HG03159 (cell line): Measurements from ENCODE around the gene TBC1D21.

Source experiments
- ATAC-seq: cut with Tn5 transposase; IDR thresholded peaks from one replicate; pipeline ENCODE4 v1.9.1; 2021; ENCODE audit warnings: mild to moderate bottlenecking, moderate library complexity; ENCODE audit not compliant: unreplicated experiment

Gene TBC1D21

GRCh38 chr15:73873456-73873855, at the start of gene TBC1D21:
TBC1D21 (plus strand) TSS chr15:73873564; CDS start chr15:73873710, 146 bp downstream.
- ATAC-seq = no peak

GRCh38 chr15:73826711-73827251, 46.6 kb upstream of the TBC1D21 start:
- no peak for ATAC-seq

DNA sequence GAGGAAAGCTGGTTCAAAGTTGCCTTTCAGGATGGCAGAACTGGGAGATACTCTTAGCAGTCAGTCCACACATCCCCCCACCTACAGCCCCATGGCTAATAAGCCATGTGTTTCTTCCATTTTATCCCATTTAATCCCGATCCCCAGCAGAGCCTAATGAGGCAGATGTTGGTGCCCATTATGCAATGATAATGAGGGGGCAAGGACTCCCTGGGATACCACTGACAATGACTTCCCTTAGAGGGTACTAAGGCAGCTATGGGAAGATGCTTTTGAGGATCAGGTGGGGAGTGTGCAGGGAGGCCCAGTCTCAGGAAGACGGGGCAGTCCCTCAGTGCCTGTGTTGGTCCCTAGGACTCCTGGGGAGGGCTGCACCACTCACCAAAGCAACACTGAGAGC, 43.8 kb upstream of the TBC1D21 start:
- no peak for ATAC-seq

GRCh38 chr15:73832657-73833056, 40.7 kb upstream of the TBC1D21 start:
- ATAC-seq = no peak

DNA sequence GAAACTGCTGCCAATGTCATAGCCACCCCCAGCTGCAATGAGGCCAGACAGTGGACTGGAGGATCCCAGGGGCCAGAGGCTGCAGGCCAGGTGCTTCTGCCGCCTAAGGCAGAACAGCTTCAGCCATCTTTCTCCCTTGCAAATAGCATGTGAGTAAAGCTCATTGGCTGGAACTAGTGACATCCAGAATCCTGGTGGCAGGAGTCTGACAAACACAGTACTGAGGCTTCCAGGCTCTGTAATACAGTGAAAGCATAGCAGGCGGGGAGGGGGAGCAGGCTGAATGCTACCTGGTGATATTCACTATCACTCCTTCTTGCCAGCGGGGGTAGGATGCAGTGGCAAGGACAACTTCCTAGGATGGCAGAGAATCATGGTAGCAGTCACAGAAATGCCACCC, 36.5 kb upstream of the TBC1D21 start:
- ATAC-seq = no peak

- ATAC-seq = no peak
These were observed 34.4 kb upstream of the TBC1D21 start for GRCh38 chr15:73838831-73839426.

- no peak for ATAC-seq
These were observed 33.5 kb upstream of the TBC1D21 start for GRCh38 chr15:73839699-73840377.

DNA sequence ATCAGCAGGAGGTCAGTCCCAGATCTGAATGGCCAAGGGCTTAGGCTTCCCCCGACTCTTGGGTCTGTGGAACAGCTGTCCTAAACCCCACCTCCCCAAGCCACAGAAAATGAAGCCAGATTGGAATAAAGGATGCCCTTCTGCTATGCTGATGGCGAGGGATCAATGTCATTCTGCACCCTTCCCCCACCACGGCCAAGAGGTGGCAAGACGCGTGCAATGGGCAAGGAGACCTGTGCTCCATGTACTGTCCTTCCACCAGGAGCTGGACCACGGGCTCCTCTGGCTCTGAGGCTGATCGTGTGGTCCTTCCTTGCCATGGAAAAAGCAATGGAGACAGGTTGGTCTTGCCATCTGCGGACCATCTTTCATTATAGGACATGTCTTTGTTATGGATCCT, 32.6 kb upstream of the TBC1D21 start:
- no peak for ATAC-seq

- no peak for ATAC-seq
These were observed 31.3 kb upstream of the TBC1D21 start for GRCh38 chr15:73841756-73842725.

- no peak for ATAC-seq
These were observed 29.6 kb upstream of the TBC1D21 start for GRCh38 chr15:73843787-73844186.

GRCh38 chr15:73844356-73844755, 29.0 kb upstream of the TBC1D21 start:
- ATAC-seq = no peak

DNA sequence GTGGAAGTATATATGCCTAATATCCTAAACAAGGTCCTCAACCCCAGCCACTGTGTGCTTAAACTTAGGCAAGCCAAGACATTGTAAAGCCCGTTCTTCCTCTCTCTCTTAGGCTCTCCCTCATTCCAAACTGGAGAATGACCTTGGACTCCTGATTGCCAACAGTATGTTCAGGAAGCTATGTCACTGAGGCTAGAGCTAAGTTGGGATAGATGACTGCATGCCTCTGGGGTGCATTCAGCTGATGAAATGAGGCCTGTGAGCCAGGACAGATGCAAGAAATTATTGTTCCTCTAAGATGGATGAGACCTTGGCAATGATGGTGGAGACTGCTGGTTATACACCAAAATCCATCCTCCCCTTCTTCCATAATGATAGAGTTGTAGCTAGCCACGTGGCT, 27.9 kb upstream of the TBC1D21 start:
- ATAC-seq = no peak

DNA sequence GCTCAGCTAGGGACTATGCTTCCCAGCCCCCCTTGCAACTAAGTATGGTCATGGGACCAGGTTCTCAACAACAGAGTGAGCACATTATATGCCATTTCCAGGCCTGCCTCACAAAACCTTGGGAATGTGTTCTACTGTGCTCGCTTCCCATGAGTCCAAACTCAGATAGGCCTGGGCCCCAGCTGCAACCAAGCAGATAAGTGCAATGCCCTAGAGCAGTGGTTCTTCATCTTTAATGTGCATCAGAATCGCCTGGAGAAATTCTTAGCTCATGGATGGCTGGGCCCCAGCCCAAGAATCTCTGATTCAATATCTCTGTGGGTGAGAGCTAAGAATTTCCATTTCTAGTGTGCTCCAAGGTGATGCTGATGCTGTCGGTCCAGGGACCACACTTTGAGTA, 27.5 kb upstream of the TBC1D21 start:
- ATAC-seq = no peak

- no peak for ATAC-seq
These were observed 23.7 kb upstream of the TBC1D21 start for GRCh38 chr15:73849641-73850040.

DNA sequence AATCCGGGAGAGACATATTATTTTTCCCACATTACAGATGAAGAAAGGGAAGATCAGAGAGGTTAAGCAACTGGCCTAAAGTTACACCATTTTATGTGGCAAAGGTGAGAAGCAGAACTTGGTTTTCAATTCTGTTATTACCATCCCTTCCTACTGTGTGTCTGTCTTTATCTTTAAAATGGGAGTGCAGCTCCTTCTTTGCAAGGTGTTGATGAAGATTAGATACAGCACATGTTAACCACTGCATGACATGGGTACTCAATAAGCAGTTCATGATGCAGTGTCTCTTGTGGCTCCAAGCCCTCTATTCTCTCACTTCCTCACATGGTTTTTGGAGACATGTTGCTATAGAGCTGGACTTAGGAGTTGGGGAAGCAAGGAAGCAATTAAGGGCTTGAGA, 23.1 kb upstream of the TBC1D21 start:
- ATAC-seq = no peak

DNA sequence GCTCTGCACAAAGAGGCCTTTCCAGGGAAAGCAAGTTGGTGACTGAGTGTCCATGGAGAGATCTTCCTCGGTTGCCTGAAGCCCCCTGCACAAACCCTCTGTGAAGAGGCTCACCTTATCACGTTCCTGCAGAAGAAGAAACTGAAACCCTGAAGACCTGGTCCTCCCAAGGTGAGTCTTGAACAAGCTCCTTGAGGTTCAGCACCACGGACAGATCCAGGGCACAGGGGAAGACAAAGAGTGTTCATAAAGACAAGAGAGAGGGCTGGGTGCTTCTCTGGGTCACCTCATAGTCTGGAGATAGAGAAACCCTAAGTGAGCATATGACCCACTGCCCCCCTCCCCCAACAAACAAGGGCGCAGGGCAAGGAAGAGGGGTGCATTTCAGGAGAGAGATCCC, 21.7 kb upstream of the TBC1D21 start:
- no peak for ATAC-seq

GRCh38 chr15:73852507-73852906, 20.9 kb upstream of the TBC1D21 start:
- ATAC-seq = no peak

- no peak for ATAC-seq
These were observed 19.1 kb upstream of the TBC1D21 start for GRCh38 chr15:73854265-73854664.

- ATAC-seq = no peak
These were observed 16.7 kb upstream of the TBC1D21 start for GRCh38 chr15:73856458-73857192.

DNA sequence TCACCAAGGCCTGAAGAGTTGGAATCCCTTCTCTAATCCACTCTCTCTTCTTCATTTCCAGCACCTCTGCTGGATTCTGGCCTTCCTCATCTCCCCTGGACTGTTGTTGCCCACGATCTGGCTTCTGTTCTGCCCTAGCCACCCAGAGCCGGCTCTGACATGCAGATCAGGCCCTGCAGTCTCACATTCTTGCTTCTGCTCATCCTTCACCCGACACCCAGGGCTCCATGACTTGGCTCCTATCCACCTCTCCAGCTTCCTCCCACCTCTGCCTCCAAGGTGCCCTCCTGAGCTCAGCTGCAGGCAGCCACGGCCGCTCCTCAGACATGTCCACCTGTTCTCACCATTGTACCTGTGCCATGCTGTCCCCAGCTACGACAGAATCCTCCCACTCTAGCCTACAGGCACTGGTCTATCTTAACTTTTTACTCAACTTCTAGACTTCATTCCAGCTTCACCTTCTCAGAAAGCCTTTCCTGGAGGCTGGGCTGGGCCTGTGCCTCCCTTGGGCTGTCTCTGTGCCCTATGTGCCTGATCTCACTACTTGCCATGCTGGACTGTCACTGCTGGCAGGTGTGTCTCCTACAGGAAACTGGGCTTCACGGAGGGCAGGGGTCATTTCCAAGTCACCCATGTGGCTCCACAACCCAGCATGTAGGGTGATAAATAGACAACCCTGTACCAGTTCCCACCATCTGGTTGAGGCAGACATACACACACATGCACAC, 16.0 kb upstream of the TBC1D21 start:
- ATAC-seq = no peak
